ENCODE measurements around the gene GPC1.

DNA sequence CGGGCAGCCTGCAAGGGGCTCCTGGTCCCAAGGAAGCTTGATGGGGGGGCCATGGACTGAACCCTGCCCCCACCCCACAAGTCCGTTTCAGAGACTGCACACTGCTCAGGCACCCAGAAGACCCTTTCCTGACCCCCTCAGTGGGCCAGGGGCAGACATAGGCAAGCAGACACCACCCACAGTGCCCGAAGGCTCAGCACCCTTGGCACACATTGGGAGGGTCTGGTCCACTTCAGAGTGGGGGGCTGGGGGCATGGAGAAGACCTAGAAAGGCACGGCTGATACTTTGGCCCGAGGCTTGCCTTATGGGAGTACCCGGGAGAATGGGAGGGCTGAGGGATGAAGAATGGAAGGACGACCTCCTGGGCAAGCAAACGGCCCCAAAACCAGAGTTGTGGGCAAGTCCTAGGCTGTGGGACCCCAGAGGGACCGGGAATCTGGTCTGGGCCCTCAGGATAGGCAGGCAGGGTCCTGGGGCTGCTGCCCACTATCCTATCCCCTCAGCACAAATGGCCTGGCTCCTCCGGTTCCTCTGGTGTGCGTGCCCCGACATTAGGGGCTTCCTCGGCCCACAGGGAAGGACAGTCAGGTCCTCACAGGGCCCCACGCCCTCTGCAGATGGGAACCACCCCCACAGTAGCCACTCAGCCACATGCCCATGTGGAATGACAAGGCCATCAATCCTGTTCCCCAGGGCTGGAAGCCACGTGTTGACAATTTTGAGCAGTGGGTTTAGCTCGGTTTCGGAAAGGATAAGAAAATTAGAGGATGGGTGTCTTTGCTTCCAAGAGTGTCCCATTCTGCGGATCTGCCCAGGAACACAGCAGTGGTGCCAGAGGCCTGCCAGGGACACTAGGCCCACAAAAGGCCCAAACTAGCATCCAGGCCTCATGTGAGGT lies 15.0 kb upstream of the GPC1 start:
- no peak for TF ChIP-seq MAZ (IDR thresholded peaks at IDR 0.05; ENCODE audit: borderline replicate concordance, low read depth, low read length)
- TF ChIP-seq RAD21 (IDR thresholded peaks at IDR 0.05; ENCODE audit: low read length) = no peak
- TF ChIP-seq, protein P1, sequence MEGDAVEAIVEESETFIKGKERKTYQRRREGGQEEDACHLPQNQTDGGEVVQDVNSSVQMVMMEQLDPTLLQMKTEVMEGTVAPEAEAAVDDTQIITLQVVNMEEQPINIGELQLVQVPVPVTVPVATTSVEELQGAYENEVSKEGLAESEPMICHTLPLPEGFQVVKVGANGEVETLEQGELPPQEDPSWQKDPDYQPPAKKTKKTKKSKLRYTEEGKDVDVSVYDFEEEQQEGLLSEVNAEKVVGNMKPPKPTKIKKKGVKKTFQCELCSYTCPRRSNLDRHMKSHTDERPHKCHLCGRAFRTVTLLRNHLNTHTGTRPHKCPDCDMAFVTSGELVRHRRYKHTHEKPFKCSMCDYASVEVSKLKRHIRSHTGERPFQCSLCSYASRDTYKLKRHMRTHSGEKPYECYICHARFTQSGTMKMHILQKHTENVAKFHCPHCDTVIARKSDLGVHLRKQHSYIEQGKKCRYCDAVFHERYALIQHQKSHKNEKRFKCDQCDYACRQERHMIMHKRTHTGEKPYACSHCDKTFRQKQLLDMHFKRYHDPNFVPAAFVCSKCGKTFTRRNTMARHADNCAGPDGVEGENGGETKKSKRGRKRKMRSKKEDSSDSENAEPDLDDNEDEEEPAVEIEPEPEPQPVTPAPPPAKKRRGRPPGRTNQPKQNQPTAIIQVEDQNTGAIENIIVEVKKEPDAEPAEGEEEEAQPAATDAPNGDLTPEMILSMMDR (conservative IDR thresholded peaks at IDR 0.05; ENCODE audit: low read depth, low read length) = no peak
- no peak for TF ChIP-seq RCOR1 (IDR thresholded peaks at IDR 0.05; ENCODE audit: insufficient replicate concordance, low read length)
- no peak for TF ChIP-seq POLR2A (IDR thresholded peaks at IDR 0.05; ENCODE audit: low read depth, low read length)
